ENCODE results near the gene IFT57. TPM values are rescaled to one million over a fixed set of nuclear protein-coding genes. Genes with fewer than 3 reads are reported as not detected.

IFT57 gene
- total and polyA plus RNA-seq, 2 of the 8 experiments (the other 6 are each of a cell fraction or from before 2014, with no cell fraction given): 15.1 to 27.8 TPM

DNA sequence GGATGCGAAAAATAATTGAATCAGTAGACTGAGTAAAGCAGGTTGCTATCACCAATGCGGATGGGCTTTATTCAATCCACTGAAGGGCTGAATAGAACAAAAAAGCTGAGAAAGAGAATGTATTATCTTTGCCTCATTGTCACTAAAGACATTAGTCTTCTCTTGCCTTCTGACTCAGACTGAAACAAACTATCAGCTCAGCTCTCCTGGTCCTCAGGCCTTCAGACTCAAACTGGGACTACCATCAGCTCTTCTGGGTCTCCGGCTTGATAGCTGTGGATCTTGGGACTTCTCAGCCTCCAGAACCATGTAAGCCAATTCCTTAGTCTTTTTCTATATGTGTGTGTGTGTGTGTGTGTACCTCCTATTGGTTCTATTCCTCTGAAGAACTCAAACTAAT, 12.6 kb downstream of the IFT57 start:
- TF ChIP-seq SUZ12 (IDR thresholded peaks at IDR 0.05; ENCODE audit: low read length) (no peak), POLR2A (IDR thresholded peaks at IDR 0.05; ENCODE audit: control extremely low read depth in 1 of 2, low read depth in 2 of 2, low read length in 2 of 2) (no peak), JUN (IDR thresholded peaks at IDR 0.05; ENCODE audit: low read depth, low read length) (no peak)
- no peak overlapping the region for H3K23ac ChIP-seq (ENCODE audit: insufficient read length)
- H3K79me2 ChIP-seq (ENCODE audit: control insufficient read depth in 1 of 2, insufficient read depth in 2 of 2, low read length in 2 of 2): no peaks in the 10 kb centered on the region
- H3K27me3 ChIP-seq (replicated peaks in 1 of 4; ENCODE audit: control insufficient read depth in 3 of 4, extremely low read depth in 1 of 4, insufficient read depth in 3 of 4, low read length in 3 of 4): peaks cover 0 to 1% (median 0%) of the 10 kb centered on the region in 4 experiments; a peak in 1 of 7 replicates
- H4K5ac ChIP-seq (ENCODE audit: insufficient read length, low read depth, low read length): no peak overlapping the region
- H2BK12ac ChIP-seq (ENCODE audit: low read depth, low read length): no peak overlapping the region
- no peak overlapping the region for H3K56ac ChIP-seq (replicated peaks; ENCODE audit: insufficient read length, low read depth, low read length)
- no peaks in the 10 kb centered on the region for H3K4me1 ChIP-seq (replicated peaks in 1 of 4; ENCODE audit: control insufficient read depth in 3 of 4, insufficient read depth in 4 of 4, low read length in 3 of 4)
- H2BK5ac ChIP-seq (ENCODE audit: low read depth, low read length): no peak overlapping the region
- no peak overlapping the region for H2BK15ac ChIP-seq (ENCODE audit: low read length)
- H3K79me1 ChIP-seq (ENCODE audit: low read depth, low read length): no peaks in the 10 kb centered on the region
- DNase-seq (ENCODE audit: low read depth in 1 of 2, low spot score in 2 of 2): no peak
- H4K20me1 ChIP-seq (replicated peaks in 1 of 2; ENCODE audit: control insufficient read depth in 1 of 2, insufficient read depth in 2 of 2, low read length in 2 of 2): no peaks in the 10 kb centered on the region
- no peaks in the 10 kb centered on the region for H3K23me2 ChIP-seq (ENCODE audit: low read depth, low read length)
- H2BK120ac ChIP-seq (replicated peaks; ENCODE audit: low read depth, low read length): no peak overlapping the region
- no peak overlapping the region for H2AK5ac ChIP-seq (ENCODE audit: low read depth, low read length)
- H3K36me3 ChIP-seq (ENCODE audit: control insufficient read depth in 2 of 4, insufficient read depth in 4 of 4, low read length in 3 of 4): no peaks in the 10 kb centered on the region
- H3K27ac ChIP-seq (ENCODE audit: low read depth, low read length): no peak overlapping the region
- no peak overlapping the region for H3K4ac ChIP-seq (replicated peaks; ENCODE audit: insufficient read length, low read depth, low read length)
- H4K91ac ChIP-seq (replicated peaks; ENCODE audit: insufficient read length, low read length): no peak overlapping the region
- no peak overlapping the region for H3K4me3 ChIP-seq (ENCODE audit: extremely low read depth in 1 of 4, insufficient read depth in 2 of 4, low read depth in 3 of 4, low read length in 4 of 4)
- H3K9me3 ChIP-seq (ENCODE audit: insufficient read depth in 2 of 2, low read depth in 1 of 2, low read length in 1 of 2): no peaks in the 10 kb centered on the region
- CTCF ChIA-PET (ENCODE audit: partially characterized antibody): no interaction called here
- POLR2A ChIA-PET (ENCODE audit: partially characterized antibody): no interaction called here
- WGBS, 2 experiments (ENCODE audit: extremely low coverage in 1 of 2, insufficient coverage in 1 of 2, insufficient read length in 1 of 2, insufficient replicate concordance in 2 of 2, low coverage in 1 of 2, low lambda C conversion rate in 2 of 2, missing lambda C conversion rate in 1 of 2): 96% methylated on average over 3 of the region's 3 CpGs; no CpG with 5 or more reads in 1 of the 2 experiments
- H3K14ac ChIP-seq (ENCODE audit: insufficient read length): no peak overlapping the region
- H2AFZ ChIP-seq (ENCODE audit: low read length): no peak overlapping the region
- H3K4me2 ChIP-seq (ENCODE audit: insufficient read depth in 1 of 2, low read depth in 2 of 2, low read length in 2 of 2): no peak overlapping the region
- no peak for FAIRE-seq
- H2BK20ac ChIP-seq (ENCODE audit: low read length): no peak overlapping the region
- no peak overlapping the region for H3K9ac ChIP-seq (replicated peaks in 1 of 4; ENCODE audit: extremely low read depth in 1 of 4, low read depth in 3 of 4, low read length in 3 of 4)
- H4K8ac ChIP-seq (ENCODE audit: extremely low read depth, insufficient read depth, low read length): no peak overlapping the region
- H3K18ac ChIP-seq (ENCODE audit: extremely low read depth, low read length): no peak overlapping the region
